ENCODE measurements around the gene TRIM66. TPM values are rescaled to one million over a fixed set of nuclear protein-coding genes. Genes with fewer than 3 reads are reported as not detected.

The TRIM66 gene
- total RNA-seq, 1 experiment from 2014 or later, result 2.1 TPM

DNA sequence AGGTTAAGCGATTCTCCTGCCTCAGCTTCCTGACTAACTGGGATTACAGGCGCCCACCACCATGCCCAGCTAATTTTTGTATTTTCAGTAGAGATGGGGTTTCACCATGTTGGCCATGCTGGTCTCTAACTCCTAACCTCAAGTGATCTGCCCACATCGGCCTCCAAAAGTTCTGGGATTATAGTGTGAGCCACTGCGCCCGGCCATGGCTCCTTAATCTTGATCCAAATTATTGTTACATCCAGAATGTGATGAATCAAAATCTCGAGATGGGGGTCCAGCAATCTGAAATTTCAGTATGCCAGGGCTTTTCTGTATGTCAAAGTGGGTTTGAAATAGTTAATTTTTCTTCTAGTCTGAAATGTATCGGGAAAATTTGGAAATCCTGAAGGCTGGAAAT is 3.9 kb upstream of the TRIM66 start:
- no peaks in the 10 kb centered on the region for H3K27me3 ChIP-seq (ENCODE audit: insufficient read depth, low read length)
- H3K56ac ChIP-seq (ENCODE audit: insufficient read length, low read depth, low read length), result no peak overlapping the region
- H4K20me1 ChIP-seq (ENCODE audit: control insufficient read depth, insufficient read depth, insufficient read length), result no peaks in the 10 kb centered on the region
- no peak overlapping the region for H4K5ac ChIP-seq (ENCODE audit: insufficient read length, low read depth, low read length)
- H4K8ac ChIP-seq (replicated peaks; ENCODE audit: insufficient read length, low read depth, low read length), result no peak overlapping the region
- Mint-ChIP-seq H3K36me3 (ENCODE audit: insufficient read depth in 1 of 3, low read depth in 3 of 3) (peaks cover 41 to 75% (median 54%) of the 10 kb centered on the region in 3 experiments), H3K27me3 (ENCODE audit: low read depth) (no peaks in the 10 kb centered on the region; the same call in 1 of the 2 replicates), H3K27ac (peak overlapping the region in 1 of 3 experiments; percentile 92; a peak in 1 of 7 replicates), H3K9me3 (peaks cover 0 to 4% of the 10 kb centered on the region in 2 experiments; a peak in 2 of 5 replicates), H3K4me3 (no peak overlapping the region; a peak in 1 of 5 replicates), H3K4me1 (peaks cover 55 to 58% of the 10 kb centered on the region in 2 experiments)
- no peak overlapping the region for H3K14ac ChIP-seq (ENCODE audit: insufficient read depth, low read length)
- no peaks in the 10 kb centered on the region for H3K79me1 ChIP-seq (ENCODE audit: insufficient read depth, low read depth, low read length, poor library complexity, severe bottlenecking)
- WGBS (ENCODE audit: extremely low coverage, insufficient read length, low lambda C conversion rate), result no CpG with 5 or more reads among the region's 7 CpGs
- no peak for DNase-seq
- no peaks in the 10 kb centered on the region for H3K9me3 ChIP-seq (ENCODE audit: control insufficient read depth, low read depth, low read length)
- no peak overlapping the region for H4K91ac ChIP-seq (ENCODE audit: insufficient read length, low read depth, low read length)
- no peak overlapping the region for H2BK12ac ChIP-seq (ENCODE audit: insufficient read length, low read depth, low read length)
- H3K23me2 ChIP-seq (ENCODE audit: insufficient read length, low read depth, low read length, poor library complexity, severe bottlenecking), result peaks cover 13% of the 10 kb centered on the region
- H2AFZ ChIP-seq (ENCODE audit: low read length), result no peak overlapping the region
- no peak overlapping the region for H2BK20ac ChIP-seq (ENCODE audit: low read depth, low read length, poor library complexity, severe bottlenecking)
- H2AK5ac ChIP-seq (ENCODE audit: insufficient read length, low read length), result no peak overlapping the region
- H3K27ac ChIP-seq (ENCODE audit: insufficient read length, low read depth, low read length), result no peak overlapping the region
- H3K79me2 ChIP-seq (ENCODE audit: insufficient read depth, low read length), result peaks cover 10% of the 10 kb centered on the region; the same call in 1 of the 2 replicates
- no peak overlapping the region for H3T11ph ChIP-seq (ENCODE audit: low read length)
- no peak overlapping the region for H2BK120ac ChIP-seq (ENCODE audit: low read depth, low read length, poor library complexity, severe bottlenecking)
- no peak overlapping the region for H2BK5ac ChIP-seq (ENCODE audit: insufficient read length, low read length)
- H3K9ac ChIP-seq (ENCODE audit: extremely low read depth, insufficient read length, low read length), result no peak overlapping the region
- H3K4ac ChIP-seq (ENCODE audit: low read depth, low read length), result no peak overlapping the region
- peaks cover 3% of the 10 kb centered on the region for H3K4me1 ChIP-seq (ENCODE audit: insufficient read depth, low read length)
- TF ChIP-seq, protein P1, sequence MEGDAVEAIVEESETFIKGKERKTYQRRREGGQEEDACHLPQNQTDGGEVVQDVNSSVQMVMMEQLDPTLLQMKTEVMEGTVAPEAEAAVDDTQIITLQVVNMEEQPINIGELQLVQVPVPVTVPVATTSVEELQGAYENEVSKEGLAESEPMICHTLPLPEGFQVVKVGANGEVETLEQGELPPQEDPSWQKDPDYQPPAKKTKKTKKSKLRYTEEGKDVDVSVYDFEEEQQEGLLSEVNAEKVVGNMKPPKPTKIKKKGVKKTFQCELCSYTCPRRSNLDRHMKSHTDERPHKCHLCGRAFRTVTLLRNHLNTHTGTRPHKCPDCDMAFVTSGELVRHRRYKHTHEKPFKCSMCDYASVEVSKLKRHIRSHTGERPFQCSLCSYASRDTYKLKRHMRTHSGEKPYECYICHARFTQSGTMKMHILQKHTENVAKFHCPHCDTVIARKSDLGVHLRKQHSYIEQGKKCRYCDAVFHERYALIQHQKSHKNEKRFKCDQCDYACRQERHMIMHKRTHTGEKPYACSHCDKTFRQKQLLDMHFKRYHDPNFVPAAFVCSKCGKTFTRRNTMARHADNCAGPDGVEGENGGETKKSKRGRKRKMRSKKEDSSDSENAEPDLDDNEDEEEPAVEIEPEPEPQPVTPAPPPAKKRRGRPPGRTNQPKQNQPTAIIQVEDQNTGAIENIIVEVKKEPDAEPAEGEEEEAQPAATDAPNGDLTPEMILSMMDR (conservative IDR thresholded peaks at IDR 0.05), result no peak
- no peak overlapping the region for H3K4me2 ChIP-seq (ENCODE audit: insufficient read depth, insufficient read length, low read length)
- no peak overlapping the region for H2BK15ac ChIP-seq (ENCODE audit: low read depth, low read length)
- H3K18ac ChIP-seq (ENCODE audit: insufficient read length, low read depth, low read length), result no peak overlapping the region
- no peak overlapping the region for H3K23ac ChIP-seq (ENCODE audit: insufficient read length, low read depth, low read length)
